IPS-20b (cell line): ENCODE data around the gene ANKS3.

Experiments used
- H3K27ac ChIP-seq: one replicate; pipeline ENCODE4 v1.5.1; 2013; ENCODE audit warnings: low read length
- H3K27me3 ChIP-seq: 2 replicates; pipeline ENCODE4 v1.6.1; 2013; ENCODE audit warnings: mild to moderate bottlenecking, low read length, inconsistent platforms; ENCODE audit not compliant: insufficient read depth
- H3K36me3 ChIP-seq: 2 replicates; pipeline ENCODE4 v1.6.1; 2013; ENCODE audit warnings: low read depth, mild to moderate bottlenecking, inconsistent platforms, low read length, moderate library complexity; ENCODE audit not compliant: insufficient read depth
- H3K4me1 ChIP-seq: 2 replicates; pipeline ENCODE4 v1.6.1; 2013; ENCODE audit warnings: mild to moderate bottlenecking, control low read depth, inconsistent platforms, low read length, moderate library complexity; ENCODE audit not compliant: insufficient read depth
- H3K4me3 ChIP-seq: 2 replicates; pipeline ENCODE4 v1.5.1; 2013; ENCODE audit warnings: mild to moderate bottlenecking, low read length, inconsistent platforms
- H3K9ac ChIP-seq: 2 replicates; pipeline ENCODE4 v1.6.1; 2013; ENCODE audit warnings: low read depth, mild to moderate bottlenecking, inconsistent platforms, low read length, moderate library complexity
- H3K9me3 ChIP-seq: 2 replicates; pipeline ENCODE4 v1.6.1; 2013; ENCODE audit warnings: mild to moderate bottlenecking, low read depth, low read length, inconsistent platforms; ENCODE audit not compliant: insufficient read depth

ANKS3 gene

DNA sequence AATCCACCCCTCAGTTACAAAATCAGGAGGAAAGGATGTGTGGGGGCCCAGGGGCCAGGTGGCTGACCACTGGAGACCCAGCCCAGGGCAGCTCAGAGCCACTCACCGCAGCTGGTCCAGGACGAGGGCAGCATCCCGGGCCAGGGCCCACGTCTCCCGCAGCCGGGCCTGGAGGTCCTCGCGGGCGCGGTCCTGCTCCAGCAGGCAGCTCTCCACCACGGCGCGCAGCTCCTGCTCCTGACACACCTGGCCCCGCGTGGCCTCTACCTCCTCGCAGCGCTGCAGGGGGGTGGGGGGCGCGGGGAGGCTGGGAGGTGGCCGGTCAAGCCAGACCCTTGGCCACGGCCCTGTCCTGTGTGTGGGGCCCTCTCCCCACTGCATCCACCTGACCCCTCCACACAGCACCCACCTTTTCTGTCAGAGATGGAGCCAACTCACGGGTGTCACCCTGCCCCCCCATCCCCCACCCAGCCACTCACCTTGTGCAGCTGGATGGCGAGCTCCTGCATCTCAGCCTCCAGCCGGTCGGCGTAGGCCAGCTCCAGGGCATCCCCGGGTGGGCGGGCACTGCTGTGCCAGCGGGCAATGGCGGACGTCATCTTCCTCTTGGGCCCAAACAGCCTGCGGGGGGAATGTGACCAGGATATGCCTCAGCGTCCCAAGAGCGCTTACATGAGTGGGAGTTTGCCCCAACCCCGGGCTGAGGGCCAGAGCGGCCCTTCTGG is 35.6 kb downstream of the ANKS3 start:
- no peaks in the 10 kb centered on the region for H3K9me3 ChIP-seq
- no peak overlapping the region for H3K4me3 ChIP-seq
- no peaks in the 10 kb centered on the region for H3K27me3 ChIP-seq
- no peak overlapping the region for H3K27ac ChIP-seq
- peaks cover 76% of the 10 kb centered on the region for H3K36me3 ChIP-seq
- no peaks in the 10 kb centered on the region for H3K4me1 ChIP-seq
- no peak overlapping the region; the same call in 1 of the 2 replicates for H3K9ac ChIP-seq

DNA sequence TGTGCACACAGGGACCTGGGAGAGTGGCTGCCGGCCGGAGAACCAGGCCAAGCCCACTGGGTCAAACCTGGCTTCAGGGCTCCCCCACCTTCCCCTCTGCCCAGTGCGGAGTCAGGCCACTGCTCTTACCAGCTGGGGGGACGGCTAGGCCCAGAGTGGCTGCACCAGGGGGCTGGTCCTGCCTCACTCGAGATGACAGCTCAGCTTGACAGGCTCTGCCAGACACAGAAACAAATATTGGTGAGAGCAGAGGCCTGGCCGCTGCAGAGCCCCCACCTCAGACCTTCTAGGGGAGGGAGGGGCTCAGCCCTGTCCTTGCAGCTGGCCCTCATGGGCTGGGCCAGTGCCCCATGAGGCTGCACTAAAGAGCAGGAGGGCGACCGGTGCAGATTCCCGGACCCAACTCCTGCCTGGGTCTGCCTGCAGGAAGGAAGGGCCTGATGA is 36.2 kb downstream of the ANKS3 start:
- no peak overlapping the region; the same call in 1 of the 2 replicates for H3K9ac ChIP-seq
- no peak overlapping the region for H3K27ac ChIP-seq
- H3K4me3 ChIP-seq: no peak overlapping the region
- no peaks in the 10 kb centered on the region for H3K27me3 ChIP-seq
- H3K36me3 ChIP-seq: peaks cover 75% of the 10 kb centered on the region
- no peaks in the 10 kb centered on the region for H3K4me1 ChIP-seq
- H3K9me3 ChIP-seq: no peaks in the 10 kb centered on the region

DNA sequence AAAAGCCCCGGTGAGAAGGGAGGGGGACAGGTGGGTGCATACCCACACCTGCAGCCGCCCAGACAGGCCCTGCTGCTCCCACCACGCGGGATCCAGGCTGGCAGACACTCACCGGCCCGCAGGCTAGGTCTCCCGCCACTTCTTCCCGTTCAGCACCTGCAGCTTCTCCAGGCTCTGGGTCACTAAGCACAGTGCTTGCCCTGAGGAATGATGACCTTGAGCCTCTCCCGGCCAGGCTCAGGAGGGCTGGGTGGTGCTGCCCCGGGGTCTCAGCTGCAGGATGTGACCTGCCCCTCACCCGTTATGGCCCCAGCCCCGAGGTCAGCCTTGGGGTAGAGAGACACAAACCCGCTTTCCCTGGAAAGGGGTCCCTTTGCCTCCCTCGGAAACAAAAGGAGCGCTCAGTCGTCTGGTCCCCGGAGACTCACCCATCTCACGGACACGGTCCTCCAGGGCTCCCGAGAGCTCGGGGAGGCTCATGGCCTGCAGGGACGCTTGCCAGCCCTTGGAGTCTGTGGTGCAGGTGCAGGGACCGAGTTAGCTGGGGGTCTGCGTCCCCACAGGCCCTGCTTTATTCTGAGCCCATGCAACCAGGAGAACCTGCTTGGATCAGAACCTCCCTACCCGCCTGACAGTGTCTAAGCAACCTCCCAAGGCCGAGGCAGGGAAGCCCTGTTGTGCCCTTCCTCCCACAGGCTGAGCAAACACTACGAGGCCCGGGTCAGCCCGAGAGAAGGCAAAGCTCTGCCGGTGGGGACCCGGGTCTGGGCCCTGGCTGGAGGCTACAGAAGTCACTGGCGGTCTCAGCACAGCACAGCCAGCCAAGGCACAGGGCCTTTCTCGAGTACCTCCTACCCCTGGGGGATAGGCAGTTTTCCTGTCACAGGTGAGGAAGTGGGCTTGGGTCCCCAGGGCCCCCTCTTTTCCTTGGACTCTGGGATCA is 36.9 kb downstream of the ANKS3 start:
- no peak overlapping the region for H3K9ac ChIP-seq
- no peaks in the 10 kb centered on the region for H3K9me3 ChIP-seq
- H3K27me3 ChIP-seq: no peaks in the 10 kb centered on the region
- peaks cover 68% of the 10 kb centered on the region for H3K36me3 ChIP-seq
- H3K4me3 ChIP-seq: no peak overlapping the region
- H3K27ac ChIP-seq: no peak overlapping the region
- no peaks in the 10 kb centered on the region for H3K4me1 ChIP-seq

DNA sequence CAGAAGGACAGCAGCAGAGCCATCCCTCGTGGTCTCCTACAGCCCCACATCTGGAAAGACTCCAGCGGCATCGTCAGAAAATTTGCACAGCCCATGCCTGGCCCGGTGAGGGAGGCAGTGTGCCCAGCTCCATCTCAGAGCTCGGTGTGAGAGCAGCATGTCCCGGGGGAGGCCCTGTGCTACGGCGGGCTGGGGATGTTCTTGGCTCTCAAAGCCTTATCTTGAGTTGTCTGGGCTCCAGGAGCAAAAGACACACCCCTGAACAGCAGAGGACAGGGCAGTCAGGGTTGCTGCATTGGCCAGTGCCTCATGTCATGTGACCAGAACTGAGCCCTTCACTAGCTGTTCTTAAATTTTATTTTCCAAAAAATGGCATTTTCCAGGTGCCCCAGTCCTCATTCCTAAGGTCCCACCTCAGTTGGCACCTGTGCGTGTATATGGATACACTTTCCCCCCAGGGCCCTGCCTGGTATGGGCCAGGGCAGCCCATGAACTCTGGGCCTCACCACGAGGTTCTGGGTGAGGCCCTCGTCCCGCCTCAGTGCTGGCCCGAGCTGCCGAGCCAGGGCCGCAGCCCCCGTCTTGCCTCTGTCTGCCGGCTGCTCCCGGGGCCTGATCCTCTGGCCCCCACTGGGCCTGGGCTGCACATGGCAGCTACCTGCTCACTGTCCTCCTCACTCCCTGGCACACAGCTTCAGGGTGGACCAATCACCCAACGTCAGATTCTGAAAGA is 37.7 kb downstream of the ANKS3 start:
- Histone ChIP-seq H3K27me3 (no peaks in the 10 kb centered on the region), H3K9me3 (no peaks in the 10 kb centered on the region), H3K9ac (no peak overlapping the region), H3K4me1 (no peaks in the 10 kb centered on the region), H3K27ac (no peak overlapping the region), H3K4me3 (no peak overlapping the region), H3K36me3 (peaks cover 60% of the 10 kb centered on the region)

- Histone ChIP-seq H3K9ac (no peak overlapping the region), H3K4me3 (no peak overlapping the region), H3K27me3 (no peaks in the 10 kb centered on the region), H3K9me3 (no peaks in the 10 kb centered on the region), H3K27ac (no peak overlapping the region), H3K36me3 (peaks cover 53% of the 10 kb centered on the region), H3K4me1 (no peaks in the 10 kb centered on the region)
Measured at GRCh38 chr16:4695473-4696171, 38.4 kb downstream of the ANKS3 start.

GRCh38 chr16:4694642-4695451 is 39.2 kb downstream of the ANKS3 start:
- no peak overlapping the region for H3K27ac ChIP-seq
- H3K4me3 ChIP-seq: peak overlapping the region; percentile 82; the same call in 1 of the 2 replicates

GRCh38 chr16:4693956-4694641 is 40.0 kb downstream of the ANKS3 start:
- peak overlapping the region; percentile 82 for H3K4me3 ChIP-seq
- H3K27ac ChIP-seq: no peak overlapping the region
- peaks cover 38% of the 10 kb centered on the region for H3K36me3 ChIP-seq
- no peaks in the 10 kb centered on the region for H3K9me3 ChIP-seq
- H3K9ac ChIP-seq: peak overlapping the region; percentile 79; the same call in 1 of the 2 replicates
- H3K27me3 ChIP-seq: no peaks in the 10 kb centered on the region
- no peaks in the 10 kb centered on the region for H3K4me1 ChIP-seq

More at GRCh38 chr16:4694642-4695451, 39.2 kb downstream of the ANKS3 start:
- no peaks in the 10 kb centered on the region for H3K4me1 ChIP-seq
- H3K36me3 ChIP-seq: peaks cover 46% of the 10 kb centered on the region
- H3K9ac ChIP-seq: peak overlapping the region; percentile 79; the same call in 1 of the 2 replicates
- no peaks in the 10 kb centered on the region for H3K9me3 ChIP-seq
- H3K27me3 ChIP-seq: no peaks in the 10 kb centered on the region

DNA sequence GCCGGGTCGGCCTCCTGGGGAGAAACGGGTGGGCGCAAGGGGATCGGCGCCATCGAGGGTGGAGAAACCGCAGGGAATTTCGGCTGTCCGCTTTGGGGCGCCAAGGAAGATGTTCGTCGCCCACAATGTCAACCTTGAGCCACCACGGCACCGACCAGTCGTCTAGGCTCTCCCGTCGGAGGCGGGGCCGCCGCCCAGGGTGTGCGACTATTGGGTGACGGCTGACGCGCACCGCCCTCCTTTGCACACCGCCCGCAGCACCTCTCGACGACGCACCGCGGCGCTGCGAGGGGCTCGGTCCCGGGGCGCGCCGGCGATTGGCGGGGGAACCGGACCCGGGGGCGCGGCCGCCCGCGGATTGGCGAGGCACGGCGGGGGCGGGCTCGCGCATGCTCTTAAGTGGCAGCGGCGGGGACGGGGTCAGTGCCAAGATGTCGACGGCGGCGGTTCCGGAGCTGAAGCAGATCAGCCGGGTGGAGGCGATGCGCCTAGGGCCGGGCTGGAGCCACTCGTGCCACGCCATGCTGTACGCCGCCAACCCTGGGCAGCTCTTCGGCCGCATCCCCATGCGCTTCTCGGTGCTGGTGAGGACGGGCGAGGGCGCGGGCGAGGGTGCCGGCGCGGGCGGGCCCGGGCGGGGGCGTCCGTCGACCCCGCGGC is 40.6 kb downstream of the ANKS3 start, which contains the start of gene NUDT16L1:
NUDT16L1 (plus strand) TSS at position 267 of the 660 bp plus-strand sequence; CDS start at position 432, 165 bp downstream.
- peaks cover 32% of the 10 kb centered on the region for H3K36me3 ChIP-seq
- no peaks in the 10 kb centered on the region for H3K9me3 ChIP-seq
- H3K9ac ChIP-seq: peak within 1 kb of the TSS; percentile 79; the same call in 1 of the 2 replicates
- H3K27ac ChIP-seq: no peak within 1 kb of the TSS
- peak within 1 kb of the TSS; percentile 82 for H3K4me3 ChIP-seq
- H3K27me3 ChIP-seq: no peaks in the 10 kb centered on the region
- no peaks in the 10 kb centered on the region for H3K4me1 ChIP-seq

DNA sequence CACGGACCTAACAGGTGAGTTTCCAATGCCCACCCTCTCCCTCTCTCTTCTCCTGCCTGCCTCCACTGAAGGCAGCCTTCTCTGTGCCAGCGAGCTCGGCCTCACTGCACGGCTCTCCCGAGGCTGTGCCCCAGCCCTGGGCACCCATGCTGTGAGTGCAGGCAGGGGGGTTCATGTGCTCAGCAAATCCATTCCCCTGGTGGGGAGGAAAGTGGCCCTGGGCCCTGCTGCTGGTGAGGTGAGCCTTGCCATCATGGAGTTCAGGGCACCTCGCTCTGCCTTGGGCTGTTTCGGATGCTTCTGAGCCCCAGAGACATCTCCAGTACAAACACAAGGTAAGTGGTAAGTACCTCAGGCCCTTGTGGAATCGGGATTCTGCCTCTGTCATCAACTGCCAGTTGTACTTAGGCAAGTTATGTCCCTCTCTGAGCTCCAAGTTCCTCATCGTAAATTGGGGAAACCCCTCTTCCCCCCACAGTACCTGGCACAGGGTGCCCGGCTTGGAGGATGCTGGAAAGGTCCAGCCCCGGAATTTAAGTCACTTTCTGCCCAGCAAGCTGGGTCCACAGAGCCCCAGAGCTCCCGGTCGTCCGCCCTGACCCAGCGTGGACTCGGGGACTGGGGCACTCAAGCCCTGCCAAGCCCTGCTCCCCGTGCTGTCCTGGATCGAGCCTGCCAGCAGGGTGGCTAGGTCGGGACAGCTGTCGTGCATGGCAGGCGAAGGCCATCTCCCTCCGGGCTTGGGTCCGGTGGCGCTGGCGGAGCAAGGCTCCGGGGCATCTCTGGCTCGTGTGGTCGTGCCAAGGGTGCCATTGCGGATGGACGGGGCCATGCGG is 41.4 kb downstream of the ANKS3 start:
- Histone ChIP-seq H3K27ac (no peak overlapping the region), H3K9me3 (no peaks in the 10 kb centered on the region), H3K4me3 (peak overlapping the region; percentile 82), H3K9ac (peak overlapping the region; percentile 63; the same call in 1 of the 2 replicates), H3K36me3 (peaks cover 26% of the 10 kb centered on the region), H3K4me1 (no peaks in the 10 kb centered on the region), H3K27me3 (no peaks in the 10 kb centered on the region)
